Pancreas (tissue), 10 donors: ENCODE measurements around the gene VPS37C. TPM values are rescaled to one million over a fixed set of nuclear protein-coding genes. Genes with fewer than 3 reads are reported as not detected.

Experiments
- ATAC-seq, 4 donors: fragments of 200-7000 bp; cut with Tn5 transposase; one replicate each; pipeline versions ENCODE4 v1.8.0 to v1.9.1; 2020; ENCODE audit warnings: mild to moderate bottlenecking in 4 of 4, moderate library complexity in 4 of 4
- DNase-seq, 6 donors: peaks; one replicate each; pipeline ENCODE4 v3.0.0-alpha.2; 2020
- FAIRE-seq: peaks from 2 replicates; lab custom pipeline; 2012; peaks lifted over from hg19 to GRCh38; lab: Jason Lieb, UNC
- H3K27ac ChIP-seq, 4 donors: fragments of 200-600 bp; sonication (generic); 1 replicate in 3 of 4; 2 replicates in 1 of 4; pipeline versions ENCODE4 v1.5.0 to v1.8.0; 2020
- H3K27me3 ChIP-seq, 4 donors: fragments of 200-600 bp; one replicate each; pipeline ENCODE4 v1.8.0; 2021
- H3K36me3 ChIP-seq, 3 donors: fragments of 200-600 bp; sonication (generic) in 1 of 3; one replicate each; pipeline versions ENCODE4 v1.5.0 to v1.8.0; 2020 to 2021
- H3K4me1 ChIP-seq, 3 donors: fragments of 200-600 bp; one replicate each; pipeline ENCODE4 v1.8.0; 2021
- H3K4me3 ChIP-seq, 4 donors: fragments of 200-600 bp; sonication (generic) in 2 of 4; one replicate each; pipeline versions ENCODE4 v1.5.0 to v1.8.0; 2020 to 2021
- H3K9me3 ChIP-seq, 4 donors: fragments of 200-600 bp; one replicate each; pipeline ENCODE4 v1.8.0; 2021
- WGBS, 2 donors: extraction: QIAGEN DNeasy Blood & Tissue Kit; methylation state at CpG; one replicate each; pipeline ENCODE4 v1.1.7; 2013; 5-methylcytosine and 5-hydroxymethylcytosine counted together
- intact Hi-C, 3 donors: fragments of 100-400 bp; cut with DNase I; formaldehyde crosslinking; loops; one replicate each; pipeline versions ENCODE4 v1.11.1 to v1.14.2; 2022
- polyA plus RNA-seq, 2 donors: library from polyadenylated mRNA; stranded (reverse); fragments of 200-250 nt; gene quantifications; one replicate each; pipeline ENCODE4 v1.2.3, GENCODE V29; 2013
- total RNA-seq, 6 donors: library from RNA; stranded (reverse); fragmentation: NEBNext Ultra II Directional in 4 of 6; extraction: Animal tissue kit (Norgen Biotek cat#: 25700) in 4 of 6; gene quantifications; one replicate each; pipeline versions ENCODE4 v1.2.1 to v1.2.4, GENCODE V29; 2021 to 2023
- TF ChIP-seq, protein P1 (sequence below), 4 donors: fragments of 200-600 bp; sonication (generic) in 3 of 4; IDR thresholded peaks; one replicate each; pipeline versions ENCODE4 v1.5.0 to v1.8.0; 2021; ENCODE audit warnings: antibody characterized with exemption in 4 of 4
- donor health status: healthy with polysubstance abuse.
- donor health status: DM: no; HTN: no; CAD: no; lungs with moderate emphysema.
- donor health status: DM: no; HTN: no; CAD: no.
- donor health status: control.
- donor health status: control.
- donor health status: Bipolar disorder and iron deficiency.
- donor health status: DM: yes; HTN: yes; CAD: no.
- donor health status: DM: no; HTN: no; CAD: no.
- donor health status: DM: no; HTN: no; CAD: no.
- donor health status: DM: yes; HTN: yes; CAD: no.

VPS37C gene
- total and polyA plus RNA-seq, 8 donors: 12.1 to 25.7 (median 16.2) TPM

DNA sequence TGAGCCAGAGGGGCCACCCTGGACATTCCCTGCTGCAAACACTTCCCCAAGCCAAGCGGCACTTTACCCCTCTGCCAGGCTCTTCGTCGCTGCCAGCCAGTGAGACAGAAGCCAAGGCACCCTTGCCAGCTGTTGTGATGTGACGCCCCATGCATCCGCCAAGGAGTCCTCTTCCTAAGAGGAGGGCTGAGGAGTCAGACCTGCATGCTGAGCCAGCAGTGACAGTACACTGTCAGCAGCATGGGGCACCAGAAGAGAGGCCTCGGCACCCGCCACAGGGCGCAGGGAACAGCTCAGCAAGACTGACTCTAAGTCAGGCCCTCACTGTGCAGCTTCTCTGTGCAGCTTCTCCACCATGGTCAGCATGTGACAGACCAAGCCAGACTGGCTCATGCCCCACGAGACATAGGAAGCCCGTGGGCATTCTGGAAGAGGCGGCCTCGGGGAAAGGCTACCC, 26.4 kb downstream of the VPS37C start:
- Histone ChIP-seq H3K4me1 (peaks cover 0 to 7% (median 0%) of the 10 kb centered on the region in 3 donors), H3K27me3 (no peaks in the 10 kb centered on the region), H3K4me3 (no peak overlapping the region), H3K36me3 (peaks cover 0 to 5% (median 4%) of the 10 kb centered on the region in 3 donors), H3K27ac (no peak overlapping the region), H3K9me3 (no peaks in the 10 kb centered on the region)
- 85 to 89% methylated on average over 12 of the region's 12 CpGs for WGBS, 2 donors
- DNase-seq (peak in 1 of 6 donors; percentile 51), ATAC-seq (no peak), FAIRE-seq (no peak)
- intact Hi-C loops: loop anchor here in 1 of 3 donors (5.0 kb wide), 1 partner anchor 42 kb away; no protein-coding TSS in a partner anchor
- TF ChIP-seq, protein P1, sequence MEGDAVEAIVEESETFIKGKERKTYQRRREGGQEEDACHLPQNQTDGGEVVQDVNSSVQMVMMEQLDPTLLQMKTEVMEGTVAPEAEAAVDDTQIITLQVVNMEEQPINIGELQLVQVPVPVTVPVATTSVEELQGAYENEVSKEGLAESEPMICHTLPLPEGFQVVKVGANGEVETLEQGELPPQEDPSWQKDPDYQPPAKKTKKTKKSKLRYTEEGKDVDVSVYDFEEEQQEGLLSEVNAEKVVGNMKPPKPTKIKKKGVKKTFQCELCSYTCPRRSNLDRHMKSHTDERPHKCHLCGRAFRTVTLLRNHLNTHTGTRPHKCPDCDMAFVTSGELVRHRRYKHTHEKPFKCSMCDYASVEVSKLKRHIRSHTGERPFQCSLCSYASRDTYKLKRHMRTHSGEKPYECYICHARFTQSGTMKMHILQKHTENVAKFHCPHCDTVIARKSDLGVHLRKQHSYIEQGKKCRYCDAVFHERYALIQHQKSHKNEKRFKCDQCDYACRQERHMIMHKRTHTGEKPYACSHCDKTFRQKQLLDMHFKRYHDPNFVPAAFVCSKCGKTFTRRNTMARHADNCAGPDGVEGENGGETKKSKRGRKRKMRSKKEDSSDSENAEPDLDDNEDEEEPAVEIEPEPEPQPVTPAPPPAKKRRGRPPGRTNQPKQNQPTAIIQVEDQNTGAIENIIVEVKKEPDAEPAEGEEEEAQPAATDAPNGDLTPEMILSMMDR (IDR thresholded peaks at IDR 0.05): no peak

DNA sequence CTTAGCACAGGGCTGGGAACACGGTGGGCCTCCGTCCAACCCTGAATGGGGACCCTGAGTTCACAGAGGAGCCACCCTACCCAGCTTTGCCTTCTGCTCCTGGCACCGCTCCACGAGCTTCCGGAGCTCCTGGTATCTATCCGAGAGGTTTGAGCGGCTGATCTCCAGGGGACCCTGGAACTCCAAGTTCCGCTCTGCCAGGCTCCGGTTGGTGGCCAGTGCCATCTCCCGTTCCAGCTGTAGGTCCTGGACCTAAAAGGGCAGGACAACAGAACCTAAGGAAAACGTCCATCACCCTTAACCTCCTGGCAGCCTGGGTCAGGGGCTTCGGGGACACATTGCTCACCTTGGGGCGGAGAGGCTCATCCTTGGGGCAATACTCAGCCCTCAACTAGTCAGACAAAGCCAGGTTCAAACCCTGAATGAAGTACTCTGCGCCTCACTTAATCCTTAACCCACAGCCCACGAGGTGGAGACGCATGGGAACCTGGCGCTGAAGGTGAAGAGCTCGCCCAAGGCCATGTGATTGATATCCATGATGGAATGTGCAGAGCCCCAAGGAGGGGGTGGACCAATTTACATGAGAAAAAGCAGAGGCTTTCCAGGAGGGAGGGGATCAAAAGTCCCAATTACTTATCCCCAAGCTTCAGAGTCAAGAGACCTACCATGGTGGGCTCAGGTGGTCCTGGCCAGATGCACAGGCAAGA, 27.1 kb downstream of the VPS37C start:
- ATAC-seq (no peak), DNase-seq (no peak), FAIRE-seq (no peak)
- H3K4me1 ChIP-seq: peaks cover 0 to 7% (median 0%) of the 10 kb centered on the region in 3 donors
- intact Hi-C loops: no loop called here
- H3K36me3 ChIP-seq: peaks cover 0 to 5% (median 4%) of the 10 kb centered on the region in 3 donors
- H3K4me3 ChIP-seq: no peak overlapping the region
- 79 to 80% methylated on average over 18 of the region's 18 CpGs for WGBS, 2 donors
- H3K9me3 ChIP-seq: no peaks in the 10 kb centered on the region
- H3K27ac ChIP-seq: no peak overlapping the region
- H3K27me3 ChIP-seq: no peaks in the 10 kb centered on the region
- TF ChIP-seq, protein P1 (IDR thresholded peaks at IDR 0.05): no peak

DNA sequence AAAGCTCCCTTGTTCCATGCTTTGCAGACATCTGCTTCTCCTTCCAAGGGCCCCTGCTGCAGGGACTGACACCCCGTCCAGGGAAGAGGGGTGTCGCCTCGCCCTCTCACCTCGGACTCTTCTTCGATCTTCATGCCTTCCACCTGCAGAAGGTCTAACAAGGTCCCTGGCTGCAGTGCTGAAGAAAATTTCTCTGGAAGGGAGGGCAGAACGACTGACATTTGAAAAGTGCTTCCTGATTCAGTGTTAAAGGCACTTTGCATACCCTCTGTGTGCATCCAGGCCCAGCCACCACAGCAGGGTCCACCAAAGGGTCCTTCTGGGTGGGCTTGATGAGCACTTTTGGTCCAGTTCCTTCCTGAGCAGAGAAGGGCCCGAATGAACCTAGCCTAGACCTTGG, 28.1 kb downstream of the VPS37C start:
- ATAC-seq (no peak), DNase-seq (no peak), FAIRE-seq (no peak)
- no peak overlapping the region for H3K4me3 ChIP-seq
- peaks cover 0 to 5% (median 4%) of the 10 kb centered on the region in 3 donors for H3K36me3 ChIP-seq
- H3K9me3 ChIP-seq: no peaks in the 10 kb centered on the region
- H3K27ac ChIP-seq: no peak overlapping the region
- TF ChIP-seq, protein P1 (IDR thresholded peaks at IDR 0.05): no peak
- intact Hi-C loops: no loop called here
- H3K27me3 ChIP-seq: no peaks in the 10 kb centered on the region
- peaks cover 0 to 7% (median 0%) of the 10 kb centered on the region in 3 donors for H3K4me1 ChIP-seq
- WGBS, 2 donors: 87 to 89% methylated on average over 7 of the region's 7 CpGs

DNA sequence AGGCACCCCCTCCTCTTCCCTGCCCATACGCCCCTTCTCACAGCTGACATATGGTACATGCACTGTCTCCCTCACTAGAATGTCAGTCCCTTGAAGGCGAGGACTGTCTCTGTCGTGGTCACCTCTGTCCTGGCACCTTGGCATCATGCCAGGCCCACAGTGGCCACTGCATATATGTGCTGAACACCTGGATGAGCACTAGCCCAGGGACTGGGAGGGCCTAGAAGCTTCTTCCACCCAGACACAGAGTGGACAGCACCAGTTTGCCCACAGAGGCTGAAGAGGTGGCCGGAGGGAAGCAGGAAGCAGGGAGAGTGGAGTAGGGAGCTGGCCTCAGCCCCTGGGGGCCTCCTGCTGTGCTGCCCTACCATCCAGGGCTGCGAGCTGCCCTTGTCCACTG, 28.6 kb downstream of the VPS37C start:
- DNase-seq (no peak), FAIRE-seq (no peak), ATAC-seq (no peak)
- H3K9me3 ChIP-seq: no peaks in the 10 kb centered on the region
- TF ChIP-seq, protein P1 (IDR thresholded peaks at IDR 0.05): no peak
- no peaks in the 10 kb centered on the region for H3K27me3 ChIP-seq
- H3K4me1 ChIP-seq: peaks cover 0 to 7% (median 0%) of the 10 kb centered on the region in 3 donors
- intact Hi-C loops: no loop called here
- H3K4me3 ChIP-seq: no peak overlapping the region
- WGBS, 2 donors: 82 to 85% methylated on average over 5 of the region's 5 CpGs
- no peak overlapping the region for H3K27ac ChIP-seq
- peaks cover 0 to 5% (median 4%) of the 10 kb centered on the region in 3 donors for H3K36me3 ChIP-seq
